ENCODE results near the gene RSPH9. TPM values are rescaled to one million over a fixed set of nuclear protein-coding genes. Genes with fewer than 3 reads are reported as not detected.
A peak's percentile ranks its signal among the peaks of the same experiment; 100 is the strongest.

Gene RSPH9
- total RNA-seq, 1 experiment from 2014 or later = 0.05 TPM

GRCh38 chr6:43668151-43669028 lies 23.6 kb downstream of the RSPH9 start:
- peak; percentile 88 for DNase-seq (ENCODE audit: low read depth)

GRCh38 chr6:43669050-43669921 lies 24.4 kb downstream of the RSPH9 start:
- DNase-seq (ENCODE audit: low read depth) = peak; percentile 71

- DNase-seq (ENCODE audit: low read depth) = peak; percentile 33
Observed at GRCh38 chr6:43669922-43670622, 25.2 kb downstream of the RSPH9 start.

- DNase-seq (ENCODE audit: low read depth) = no peak
Observed at GRCh38 chr6:43670623-43670986, 25.8 kb downstream of the RSPH9 start.

GRCh38 chr6:43671011-43671800 lies 26.4 kb downstream of the RSPH9 start:
- no peak for DNase-seq (ENCODE audit: low read depth)

GRCh38 chr6:43671801-43672690 lies 27.2 kb downstream of the RSPH9 start:
- no peak for DNase-seq (ENCODE audit: low read depth)

- no peak for DNase-seq (ENCODE audit: low read depth)
Observed at GRCh38 chr6:43673444-43674084, 28.7 kb downstream of the RSPH9 start.

- DNase-seq (ENCODE audit: low read depth) = no peak
Observed at GRCh38 chr6:43674291-43674690, 29.5 kb downstream of the RSPH9 start.

GRCh38 chr6:43674921-43675320 lies 30.1 kb downstream of the RSPH9 start:
- no peak for DNase-seq (ENCODE audit: low read depth)

GRCh38 chr6:43676962-43677606 lies 32.2 kb downstream of the RSPH9 start:
- no peak for DNase-seq (ENCODE audit: low read depth)

GRCh38 chr6:43677759-43678158 lies 32.9 kb downstream of the RSPH9 start:
- no peak for DNase-seq (ENCODE audit: low read depth)

- DNase-seq (ENCODE audit: low read depth) = no peak
Observed at GRCh38 chr6:43678341-43678740, 33.5 kb downstream of the RSPH9 start.

GRCh38 chr6:43679057-43679456 lies 34.2 kb downstream of the RSPH9 start:
- DNase-seq (ENCODE audit: low read depth) = no peak

- no peak for DNase-seq (ENCODE audit: low read depth)
Observed at GRCh38 chr6:43680308-43681200, 35.7 kb downstream of the RSPH9 start.

GRCh38 chr6:43681303-43681702 lies 36.5 kb downstream of the RSPH9 start:
- no peak for DNase-seq (ENCODE audit: low read depth)

- DNase-seq (ENCODE audit: low read depth) = no peak
Observed at GRCh38 chr6:43682724-43683429, 38.0 kb downstream of the RSPH9 start.

GRCh38 chr6:43683708-43684455 lies 39.0 kb downstream of the RSPH9 start:
- no peak for DNase-seq (ENCODE audit: low read depth)
